Mammary epithelial cell (primary cell): ENCODE data around the gene C1orf174.

Experiments used
- EZH2 ChIP-seq: IDR thresholded peaks from 2 replicates; pipeline ENCODE4 v1.6.1; 2012; ENCODE audit warnings: low read length, inconsistent platforms, borderline replicate concordance
- TF ChIP-seq, protein P1 (sequence below), 2 donors: IDR thresholded peaks in 1 of 2; conservative IDR thresholded peaks in 1 of 2; 2 replicates each; pipeline ENCODE4 v1.5.1; 2011 to 2012; ENCODE audit warnings: inconsistent platforms in 2 of 2, low read length in 2 of 2, mild to moderate bottlenecking in 2 of 2, control low read depth in 1 of 2, low read depth in 1 of 2; ENCODE audit not compliant: insufficient read depth in 1 of 2; ENCODE audit errors: extremely low read depth in 1 of 2

- TF ChIP-seq, protein P1, sequence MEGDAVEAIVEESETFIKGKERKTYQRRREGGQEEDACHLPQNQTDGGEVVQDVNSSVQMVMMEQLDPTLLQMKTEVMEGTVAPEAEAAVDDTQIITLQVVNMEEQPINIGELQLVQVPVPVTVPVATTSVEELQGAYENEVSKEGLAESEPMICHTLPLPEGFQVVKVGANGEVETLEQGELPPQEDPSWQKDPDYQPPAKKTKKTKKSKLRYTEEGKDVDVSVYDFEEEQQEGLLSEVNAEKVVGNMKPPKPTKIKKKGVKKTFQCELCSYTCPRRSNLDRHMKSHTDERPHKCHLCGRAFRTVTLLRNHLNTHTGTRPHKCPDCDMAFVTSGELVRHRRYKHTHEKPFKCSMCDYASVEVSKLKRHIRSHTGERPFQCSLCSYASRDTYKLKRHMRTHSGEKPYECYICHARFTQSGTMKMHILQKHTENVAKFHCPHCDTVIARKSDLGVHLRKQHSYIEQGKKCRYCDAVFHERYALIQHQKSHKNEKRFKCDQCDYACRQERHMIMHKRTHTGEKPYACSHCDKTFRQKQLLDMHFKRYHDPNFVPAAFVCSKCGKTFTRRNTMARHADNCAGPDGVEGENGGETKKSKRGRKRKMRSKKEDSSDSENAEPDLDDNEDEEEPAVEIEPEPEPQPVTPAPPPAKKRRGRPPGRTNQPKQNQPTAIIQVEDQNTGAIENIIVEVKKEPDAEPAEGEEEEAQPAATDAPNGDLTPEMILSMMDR (conservative IDR thresholded peaks at IDR 0.05 in 1 of 2, IDR thresholded peaks at IDR 0.05 in 1 of 2; ENCODE audit: extremely low read depth in 1 of 2, insufficient read depth in 1 of 2, low read depth in 1 of 2, low read length in 2 of 2), result no peak
- no peak for TF ChIP-seq EZH2
Observed at GRCh38 chr1:3888301-3888700, 11.8 kb downstream of the C1orf174 start.
